Measurements from ENCODE around the gene STIP1. TPM values are rescaled to one million over a fixed set of nuclear protein-coding genes. Genes with fewer than 3 reads are reported as not detected.
A peak's percentile ranks its signal among the peaks of the same experiment; 100 is the strongest.

STIP1 gene
- total RNA-seq, 1 experiment from 2014 or later: 336 TPM

- peak overlapping the region; percentile 22 to 41 for H3K4me3 ChIP-seq (replicated peaks in 1 of 2; ENCODE audit: low read depth in 1 of 2, low read length in 2 of 2)
- peak; percentile 72 for DNase-seq (ENCODE audit: low read depth, low spot score)
These were observed 4.2 kb upstream of the STIP1 start for GRCh38 chr11:64181506-64182411.

More at GRCh38 chr11:64181506-64182411, 4.2 kb upstream of the STIP1 start:
- H3K4me1 ChIP-seq (ENCODE audit: control insufficient read depth in 1 of 2, insufficient read depth in 2 of 2, low read length in 2 of 2): peaks cover 24 to 46% of the 10 kb centered on the region in 2 experiments
- H3K27me3 ChIP-seq (ENCODE audit: insufficient read depth, low read length): no peaks in the 10 kb centered on the region
- no peaks in the 10 kb centered on the region for H3K36me3 ChIP-seq (ENCODE audit: control insufficient read depth in 1 of 2, insufficient read depth in 2 of 2, low read length in 2 of 2)
- ChIA-PET CTCF (interaction anchor here (1.2 to 1.4 kb wide), 2 partner anchors 22 to 119 kb away, joined by 4 to 9 read pairs; no protein-coding TSS in a partner anchor), POLR2A (interaction anchor here (0.8 to 1.0 kb wide), 3 partner anchors 16 to 167 kb away, joined by 3 read pairs; partner anchors contain the start of genes MACROD1 and PPP1R14B), RAD21 (ENCODE audit: low non-redundant PET in 1 of 2, low total read pairs in 2 of 2, uncharacterized antibody in 2 of 2, unreplicated experiment in 2 of 2) (no interaction called here)
- H3K27ac ChIP-seq (ENCODE audit: low read depth, low read length): peak overlapping the region; percentile 56
- no peaks in the 10 kb centered on the region for H3K9me2 ChIP-seq (ENCODE audit: insufficient read depth)
- peak overlapping the region; percentile 54 for H3K9ac ChIP-seq (ENCODE audit: low read length)
- no peaks in the 10 kb centered on the region for H4K20me1 ChIP-seq (ENCODE audit: insufficient read depth)
- BruUV-seq (replicated peaks): no TSS peak
- peak; percentile 61 for ATAC-seq
- intact Hi-C loops (cut with micrococcal nuclease): no loop called here
- no peak overlapping the region for H2AFZ ChIP-seq (ENCODE audit: low read depth, low read length, poor library complexity, severe bottlenecking)
- peaks cover 26% of the 10 kb centered on the region for H3K79me2 ChIP-seq (ENCODE audit: insufficient read depth, low read length)
- H3K9me3 ChIP-seq (ENCODE audit: control insufficient read depth in 1 of 2, insufficient read depth in 1 of 2, low read depth in 1 of 2, low read length in 2 of 2): no peaks in the 10 kb centered on the region
- TF ChIP-seq EZH2 (IDR thresholded peaks at IDR 0.05) (no peak), POLR2A (IDR thresholded peaks at IDR 0.05; ENCODE audit: borderline replicate concordance, extremely low read depth, insufficient read depth, insufficient read length) (peak; percentile 92), POLR2AphosphoS5 (IDR thresholded peaks at IDR 0.05; ENCODE audit: low read depth, low read length) (peak; percentile 96), EGR1 (IDR thresholded peaks at IDR 0.05; ENCODE audit: low read depth) (no peak), TCF7L2 (IDR thresholded peaks at IDR 0.05; ENCODE audit: borderline replicate concordance, extremely low read depth, insufficient read depth, insufficient read length) (no peak), ZBTB33 (IDR thresholded peaks at IDR 0.05; ENCODE audit: extremely low read depth, insufficient replicate concordance, low read length) (peak; percentile 40), CEBPB (IDR thresholded peaks at IDR 0.05; ENCODE audit: low read depth) (no peak), SRF (IDR thresholded peaks at IDR 0.05; ENCODE audit: low read depth) (no peak), REST (IDR thresholded peaks at IDR 0.05; ENCODE audit: low read depth) (no peak)
- H3K4me2 ChIP-seq (ENCODE audit: low read length): peak overlapping the region; percentile 81

All from HCT116 (cell line).